Measurements from ENCODE around the gene MUC13.

Gene MUC13

DNA sequence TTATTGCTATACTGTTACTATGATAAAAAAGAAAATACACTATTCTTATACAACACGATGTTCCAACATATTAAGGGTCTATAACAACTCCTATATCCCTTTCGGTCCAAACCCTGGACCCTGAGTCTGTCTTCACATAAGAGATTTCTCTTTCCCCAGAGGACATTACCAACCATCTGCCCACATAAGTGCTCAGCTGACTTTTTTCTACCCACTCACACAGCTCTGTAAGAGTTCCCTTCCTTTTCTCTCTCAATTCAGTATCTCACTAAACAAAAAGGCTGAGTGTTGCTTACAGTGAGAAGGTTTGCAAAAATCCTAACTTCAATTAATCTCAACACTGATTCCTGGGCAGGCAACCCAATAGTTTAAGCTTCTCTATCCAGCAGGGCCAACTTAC, 77.9 kb downstream of the MUC13 start:
- TF ChIP-seq, protein P1, sequence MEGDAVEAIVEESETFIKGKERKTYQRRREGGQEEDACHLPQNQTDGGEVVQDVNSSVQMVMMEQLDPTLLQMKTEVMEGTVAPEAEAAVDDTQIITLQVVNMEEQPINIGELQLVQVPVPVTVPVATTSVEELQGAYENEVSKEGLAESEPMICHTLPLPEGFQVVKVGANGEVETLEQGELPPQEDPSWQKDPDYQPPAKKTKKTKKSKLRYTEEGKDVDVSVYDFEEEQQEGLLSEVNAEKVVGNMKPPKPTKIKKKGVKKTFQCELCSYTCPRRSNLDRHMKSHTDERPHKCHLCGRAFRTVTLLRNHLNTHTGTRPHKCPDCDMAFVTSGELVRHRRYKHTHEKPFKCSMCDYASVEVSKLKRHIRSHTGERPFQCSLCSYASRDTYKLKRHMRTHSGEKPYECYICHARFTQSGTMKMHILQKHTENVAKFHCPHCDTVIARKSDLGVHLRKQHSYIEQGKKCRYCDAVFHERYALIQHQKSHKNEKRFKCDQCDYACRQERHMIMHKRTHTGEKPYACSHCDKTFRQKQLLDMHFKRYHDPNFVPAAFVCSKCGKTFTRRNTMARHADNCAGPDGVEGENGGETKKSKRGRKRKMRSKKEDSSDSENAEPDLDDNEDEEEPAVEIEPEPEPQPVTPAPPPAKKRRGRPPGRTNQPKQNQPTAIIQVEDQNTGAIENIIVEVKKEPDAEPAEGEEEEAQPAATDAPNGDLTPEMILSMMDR (IDR thresholded peaks at IDR 0.05; ENCODE audit: low read depth, low read length), result no peak
- DNase-seq (ENCODE audit: extremely low read depth, low read depth), result no peak

Data from AG09319 (cell line).